Astrocyte of the hippocampus (primary cell): ENCODE data around the gene CLEC11A.
"Not testable (repeated sequence)": the region's sequence is repeated elsewhere in the genome, so short reads cannot be mapped to it uniquely, and the experiment has no call there.

ENCODE experiments used
- DNase-seq: peaks from one replicate; pipeline ENCODE4 v3.0.0; 2011; ENCODE audit warnings: low read depth, low spot score

Gene CLEC11A

GRCh38 chr19:50756244-50756643 is 33.1 kb downstream of the CLEC11A start:
- DNase-seq, result not testable (repeated sequence)

- DNase-seq, result not testable (repeated sequence)
These were observed 34.5 kb downstream of the CLEC11A start for GRCh38 chr19:50757624-50758023.

DNA sequence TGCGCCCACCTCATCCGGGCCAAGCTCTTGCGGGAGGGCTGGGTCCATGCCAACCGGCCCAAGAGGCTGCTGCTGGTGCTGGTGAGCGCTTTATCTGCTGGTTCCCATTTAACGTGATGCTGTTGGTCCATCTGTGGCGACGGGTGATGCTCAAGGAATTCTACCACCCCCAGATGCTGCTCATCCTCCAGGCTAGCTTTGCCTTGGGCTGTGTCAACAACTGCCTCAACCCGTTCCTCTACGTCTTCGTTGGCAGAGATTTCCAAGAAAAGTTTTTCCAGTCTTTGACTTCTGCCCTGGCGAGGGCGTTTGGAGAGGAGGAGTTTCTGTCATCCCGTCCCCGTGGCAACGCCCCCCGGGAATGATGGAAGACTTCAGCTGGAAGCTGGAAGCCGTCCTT is 35.9 kb downstream of the CLEC11A start:
- DNase-seq, result not testable (repeated sequence)

DNA sequence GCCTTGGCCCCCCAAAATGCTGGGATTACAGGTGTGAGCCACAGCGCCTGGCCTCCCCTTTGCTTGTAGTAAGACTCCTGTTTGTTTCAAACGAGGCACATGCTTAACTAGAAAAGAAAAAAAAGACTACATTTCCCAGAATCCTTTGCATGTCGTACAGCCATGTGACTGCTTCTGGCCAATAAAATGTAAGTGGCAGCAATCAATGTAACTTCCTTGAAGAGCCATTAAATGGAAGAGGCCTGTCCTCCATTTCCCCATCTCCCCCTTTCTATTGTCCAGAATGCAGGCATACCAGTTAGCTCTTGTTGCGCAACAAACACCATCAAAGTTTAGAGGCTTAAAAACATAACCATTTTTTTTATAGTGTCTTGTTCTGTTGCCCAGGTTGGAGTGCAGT is 36.7 kb downstream of the CLEC11A start:
- no peak for DNase-seq

GRCh38 chr19:50761501-50761900 is 38.3 kb downstream of the CLEC11A start:
- DNase-seq, result not testable (repeated sequence)

DNA sequence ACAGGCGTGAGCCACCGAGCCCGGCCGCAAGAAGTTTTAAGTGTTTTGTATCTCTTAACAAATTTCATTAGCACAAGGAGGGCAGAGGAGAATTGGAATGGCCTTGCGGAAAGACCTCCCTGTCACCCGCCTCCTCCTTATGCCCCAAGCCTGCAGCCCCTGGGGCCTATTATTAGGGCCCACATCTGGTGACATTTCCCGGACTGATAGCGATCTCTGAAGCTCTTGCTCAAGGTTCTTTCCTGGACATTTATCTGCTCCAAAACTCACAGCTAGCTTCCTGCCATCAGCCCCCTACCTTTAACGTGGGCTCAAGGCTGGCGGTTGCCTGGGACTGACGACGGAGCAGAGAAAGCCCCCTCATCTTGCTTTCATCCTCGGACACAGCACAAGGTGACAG is 40.4 kb downstream of the CLEC11A start:
- not testable (repeated sequence) for DNase-seq

- no peak for DNase-seq
These were observed 41.2 kb downstream of the CLEC11A start for GRCh38 chr19:50764409-50764808.

DNA sequence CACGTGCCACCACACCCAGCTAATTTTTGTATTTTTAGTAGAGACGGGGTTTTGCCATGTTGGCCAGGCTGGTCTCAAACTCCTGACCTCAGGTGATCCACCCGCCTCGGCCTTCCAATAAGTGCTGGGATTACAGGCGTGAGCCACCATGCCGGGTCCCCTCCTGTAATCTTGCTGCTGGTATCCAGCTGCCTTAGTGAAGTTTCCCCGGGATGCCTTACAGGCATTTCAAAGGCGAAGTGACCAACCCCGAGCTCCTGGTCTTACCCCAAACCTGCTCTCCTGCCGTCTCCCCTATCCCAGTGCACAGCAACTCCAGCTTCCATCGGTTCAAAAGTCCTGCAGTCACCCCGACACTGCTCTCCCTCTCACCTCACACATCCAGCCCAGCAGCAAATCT is 43.6 kb downstream of the CLEC11A start:
- DNase-seq, result not testable (repeated sequence)

DNA sequence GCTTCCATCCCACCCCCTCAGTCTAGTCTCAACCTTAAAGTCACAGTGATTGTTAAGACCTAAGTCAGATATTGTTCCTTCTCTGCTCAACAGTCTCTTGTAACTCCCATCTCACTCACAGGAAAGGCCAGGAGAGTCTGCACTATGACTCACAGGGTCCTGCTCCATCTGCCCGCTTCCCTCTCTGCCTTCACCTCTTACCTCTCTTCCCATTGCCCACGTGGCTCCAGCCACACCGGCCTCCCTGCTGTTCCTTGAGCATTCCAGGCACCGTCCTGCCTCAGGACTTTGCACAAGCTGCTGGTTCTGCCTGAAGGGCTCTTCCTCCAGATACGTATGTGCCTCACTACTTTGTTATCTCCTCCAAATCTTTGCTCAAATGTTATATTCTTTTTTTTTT is 44.1 kb downstream of the CLEC11A start:
- DNase-seq, result not testable (repeated sequence)

GRCh38 chr19:50768277-50768676 is 45.1 kb downstream of the CLEC11A start:
- DNase-seq, result no peak

DNA sequence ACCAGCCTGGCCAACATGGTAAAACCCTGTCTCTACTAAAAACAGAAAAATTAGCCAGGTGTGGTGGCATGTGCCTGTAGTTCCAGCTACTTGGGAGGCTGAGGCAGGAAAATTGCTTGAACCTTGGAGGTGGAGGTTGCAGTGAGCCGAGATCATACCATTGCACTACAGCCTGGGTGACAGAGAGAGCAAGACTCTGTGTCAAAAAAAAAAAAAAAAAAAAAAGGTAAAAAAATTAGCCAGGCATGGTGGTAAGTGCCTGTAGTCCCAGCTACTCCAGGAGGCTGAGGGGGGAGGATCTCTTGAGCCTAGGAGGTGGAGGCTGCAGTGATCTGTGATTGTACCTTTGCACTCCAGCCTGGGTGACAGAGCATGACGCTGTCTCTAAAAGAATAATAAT is 47.0 kb downstream of the CLEC11A start, which contains the start of gene GPR32:
Gene GPR32 (plus strand): TSS at position 301 of the 400 bp plus-strand sequence. CDS start 137 bp downstream, outside the sequence.
- not testable (repeated sequence) for DNase-seq

GRCh38 chr19:50770888-50771287 is 47.7 kb downstream of the CLEC11A start:
- DNase-seq, result no peak

DNA sequence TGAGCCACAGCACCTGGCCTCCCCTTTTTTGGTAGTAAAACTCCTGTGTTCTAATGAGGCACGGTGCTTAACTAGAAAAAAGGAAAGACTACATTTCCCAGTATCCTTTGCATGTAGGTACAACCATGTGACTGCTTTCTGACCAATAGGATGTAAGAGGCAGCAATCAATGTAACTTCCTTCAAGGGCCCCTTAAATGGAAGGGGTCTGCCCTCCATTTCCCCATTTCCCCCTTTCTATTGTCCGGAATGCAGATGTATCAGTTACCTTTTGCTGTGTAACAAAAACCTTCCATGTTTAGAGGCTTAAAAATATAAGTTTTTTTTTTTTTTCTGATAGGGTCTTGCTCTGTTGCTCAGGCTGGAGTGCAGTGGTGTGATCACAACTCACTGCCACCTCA is 49.3 kb downstream of the CLEC11A start:
- no peak for DNase-seq

DNA sequence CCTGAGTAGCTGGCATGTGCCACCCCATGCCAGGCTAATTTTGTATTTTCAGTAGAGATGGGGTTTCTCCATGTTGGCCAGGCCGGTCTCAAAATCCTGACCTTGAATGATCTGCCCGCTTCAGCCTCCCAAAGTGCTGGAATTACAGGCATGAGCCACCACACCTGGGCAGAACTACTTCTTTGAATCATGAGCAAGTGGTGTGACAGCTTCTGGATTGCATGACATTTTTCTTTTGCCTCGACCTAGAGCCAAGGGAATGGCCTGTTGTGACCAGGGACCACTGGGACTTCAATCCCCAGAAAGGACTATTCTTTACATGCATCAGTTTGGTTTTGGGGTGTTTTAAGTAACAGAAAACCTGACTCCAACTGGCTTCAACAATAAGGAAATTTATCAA is 49.7 kb downstream of the CLEC11A start:
- not testable (repeated sequence) for DNase-seq

DNA sequence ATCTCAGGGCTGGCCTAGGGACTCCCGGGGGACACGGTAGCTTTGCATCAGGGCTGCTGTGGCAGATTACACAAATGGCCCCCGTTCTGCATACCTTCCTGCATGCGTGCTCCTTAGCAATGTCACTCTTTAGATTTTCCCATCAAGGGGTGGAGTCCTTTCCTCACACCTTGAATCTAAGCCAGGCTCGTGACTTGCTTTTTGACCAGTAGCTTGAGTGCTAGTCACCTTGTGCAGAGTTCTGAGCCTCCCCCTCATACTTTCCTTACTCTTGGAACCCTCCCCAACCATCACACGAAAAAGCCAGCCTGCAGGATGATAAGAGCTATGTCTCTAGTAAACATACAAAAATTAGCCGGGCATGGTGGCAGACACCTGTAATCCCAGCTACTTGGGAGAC is 50.3 kb downstream of the CLEC11A start:
- DNase-seq, result not testable (repeated sequence)
